GM15510 (cell line): ENCODE measurements around the gene ITGA11.

Experiments used
- POLR2A ChIP-seq: IDR thresholded peaks from 3 replicates; pipeline ENCODE4 v1.6.1; 2011; ENCODE audit warnings: borderline replicate concordance; ENCODE audit not compliant: insufficient read length; ENCODE audit errors: extremely low read depth

The ITGA11 gene

DNA sequence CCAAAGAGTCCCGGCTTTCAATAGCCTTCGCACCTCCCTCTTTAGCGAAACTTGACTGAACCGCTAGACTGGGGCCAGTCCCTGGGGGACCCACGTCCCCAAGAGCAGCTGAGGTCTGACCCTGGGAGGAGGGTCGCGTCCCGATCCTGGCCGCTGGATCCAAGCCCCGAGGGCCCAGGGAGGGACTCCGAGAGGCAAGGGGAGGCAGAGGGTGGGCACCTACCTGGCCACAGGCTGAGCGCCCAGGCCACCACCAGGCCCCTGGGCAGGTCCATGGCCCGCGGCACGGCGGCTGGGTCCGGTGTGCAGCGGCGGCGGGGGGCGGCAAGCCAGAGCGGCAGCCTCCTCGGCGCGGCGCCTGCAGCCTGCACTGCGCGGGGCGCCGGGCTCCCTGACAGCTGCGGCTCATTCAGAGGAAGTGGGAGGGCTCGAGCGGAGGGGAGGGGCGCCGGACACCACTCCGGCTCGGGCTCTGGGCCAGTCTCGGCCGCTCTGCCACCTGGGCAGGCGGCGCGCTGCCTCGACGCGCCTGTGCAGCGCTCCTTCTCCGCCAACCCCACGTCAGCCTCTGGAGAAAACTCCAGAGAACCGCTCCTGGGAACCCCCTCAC lies at the start of gene ITGA11:
ITGA11 (minus strand) TSS at position 372 of the 610 bp plus-strand sequence; CDS start at position 275, 97 bp downstream.
- TF ChIP-seq POLR2A = no peak

- TF ChIP-seq POLR2A = no peak
These were observed 49.4 kb upstream of the ITGA11 start for GRCh38 chr15:68481321-68481720.

DNA sequence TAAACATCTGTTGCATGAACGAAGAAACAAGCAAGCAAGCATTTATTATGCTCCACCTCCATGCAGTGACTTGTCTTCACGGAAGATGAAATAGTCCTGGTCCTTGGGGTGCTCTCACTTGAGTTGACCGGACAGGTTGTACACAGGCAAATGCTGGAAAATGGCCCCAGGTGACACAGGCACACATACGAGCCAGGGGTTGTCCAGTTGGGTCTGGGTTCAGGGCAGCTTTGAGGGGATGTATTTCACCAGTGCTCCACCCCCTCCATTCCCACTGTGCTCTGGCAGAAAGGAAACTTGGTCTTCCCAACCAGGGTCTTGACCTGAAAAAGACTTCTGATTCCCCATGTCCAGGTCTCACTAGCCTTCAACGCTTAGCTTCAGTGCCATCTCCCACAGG lies 48.3 kb upstream of the ITGA11 start:
- TF ChIP-seq POLR2A = no peak

GRCh38 chr15:68479870-68480269 lies 47.9 kb upstream of the ITGA11 start:
- no peak for TF ChIP-seq POLR2A

DNA sequence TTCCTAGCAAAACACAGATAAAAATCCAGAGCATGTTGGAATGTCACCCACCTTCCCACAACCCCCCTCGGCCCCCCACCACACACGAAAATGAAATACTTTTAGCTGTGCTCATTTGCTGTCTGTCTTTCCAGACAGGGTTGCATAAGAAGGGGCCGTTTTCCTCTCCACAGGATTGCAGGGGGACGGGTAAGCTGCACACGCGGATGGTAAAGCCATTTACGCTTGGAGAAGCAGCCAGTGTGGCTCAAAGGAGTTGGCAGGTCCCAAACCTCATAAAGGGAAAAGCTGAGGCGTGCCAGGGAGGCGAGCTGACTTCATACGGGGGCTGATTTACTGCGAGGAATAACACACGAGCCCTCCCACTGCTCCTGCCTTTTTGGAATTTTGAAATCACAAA lies 47.4 kb upstream of the ITGA11 start:
- TF ChIP-seq POLR2A = no peak

DNA sequence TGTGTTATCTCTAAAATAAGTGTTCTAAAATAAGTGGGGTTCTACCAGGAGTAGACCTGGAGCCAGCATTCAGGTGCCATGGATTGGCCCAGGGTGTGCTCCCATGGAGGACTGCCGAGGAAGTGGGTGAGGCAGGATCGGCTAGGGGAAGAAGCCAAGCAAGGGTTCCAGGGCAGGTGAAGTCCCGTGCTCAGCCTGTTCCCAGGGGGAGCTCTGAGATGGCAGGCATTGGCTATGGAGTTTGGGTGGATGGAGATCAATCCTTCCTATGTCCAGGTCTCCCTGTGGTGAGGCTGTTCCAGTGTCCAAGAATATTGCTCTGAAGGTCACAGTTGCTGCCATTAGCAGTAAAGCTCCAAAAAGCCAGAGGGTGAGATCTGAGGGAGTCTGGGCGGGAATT lies 46.9 kb upstream of the ITGA11 start:
- no peak for TF ChIP-seq POLR2A

GRCh38 chr15:68475449-68475848 lies 43.5 kb upstream of the ITGA11 start:
- no peak for TF ChIP-seq POLR2A

GRCh38 chr15:68471541-68471940 lies 39.6 kb upstream of the ITGA11 start:
- TF ChIP-seq POLR2A = no peak

DNA sequence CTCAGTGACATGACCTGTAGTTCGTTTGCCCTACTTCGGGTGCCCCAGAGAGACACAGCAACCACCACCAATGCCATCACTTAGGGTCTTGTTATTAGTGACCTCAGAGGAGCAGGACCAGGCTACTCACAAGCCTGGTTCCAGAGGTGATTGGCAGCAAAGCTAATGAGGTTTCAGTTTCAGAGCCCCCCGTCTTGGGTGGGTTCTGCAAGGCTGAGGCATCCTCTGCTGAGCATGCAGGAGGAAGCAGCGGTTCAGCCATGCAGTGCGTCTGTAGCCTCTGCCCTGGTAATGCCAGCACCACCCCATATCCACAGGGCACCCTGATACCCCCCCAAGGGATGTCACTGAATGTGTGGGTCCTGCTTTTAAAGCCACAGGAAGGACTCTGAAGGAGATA lies 39.0 kb upstream of the ITGA11 start:
- no peak for TF ChIP-seq POLR2A

- no peak for TF ChIP-seq POLR2A
These were observed 38.2 kb upstream of the ITGA11 start for GRCh38 chr15:68470049-68470742.

- no peak for TF ChIP-seq POLR2A
These were observed 37.4 kb upstream of the ITGA11 start for GRCh38 chr15:68469162-68470048.

DNA sequence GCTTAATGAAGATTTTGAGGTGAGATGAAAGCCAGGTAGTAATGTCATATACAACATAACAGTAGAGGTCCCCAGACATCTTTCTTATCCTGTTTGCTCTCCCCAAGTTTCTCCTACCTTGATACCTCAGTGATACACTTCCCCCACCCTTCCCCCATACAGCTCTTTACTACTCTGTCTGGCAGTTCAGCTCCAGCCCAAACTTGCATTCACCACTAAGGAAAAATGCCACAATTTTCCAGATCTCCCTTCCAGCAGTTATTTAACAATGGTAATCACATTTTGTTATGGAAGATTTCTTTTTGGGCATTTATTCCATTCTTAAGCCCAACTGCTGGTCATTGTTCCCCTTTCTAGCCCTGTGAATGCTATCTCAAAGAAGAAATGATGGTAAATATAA lies 34.9 kb upstream of the ITGA11 start:
- TF ChIP-seq POLR2A = no peak

GRCh38 chr15:68465861-68466560 lies 34.0 kb upstream of the ITGA11 start:
- TF ChIP-seq POLR2A = no peak

GRCh38 chr15:68464448-68465090 lies 32.6 kb upstream of the ITGA11 start:
- TF ChIP-seq POLR2A = no peak
